ENCODE data around the gene MSI2.
A peak's percentile ranks its signal among the peaks of the same experiment; 100 is the strongest.

Gene MSI2

DNA sequence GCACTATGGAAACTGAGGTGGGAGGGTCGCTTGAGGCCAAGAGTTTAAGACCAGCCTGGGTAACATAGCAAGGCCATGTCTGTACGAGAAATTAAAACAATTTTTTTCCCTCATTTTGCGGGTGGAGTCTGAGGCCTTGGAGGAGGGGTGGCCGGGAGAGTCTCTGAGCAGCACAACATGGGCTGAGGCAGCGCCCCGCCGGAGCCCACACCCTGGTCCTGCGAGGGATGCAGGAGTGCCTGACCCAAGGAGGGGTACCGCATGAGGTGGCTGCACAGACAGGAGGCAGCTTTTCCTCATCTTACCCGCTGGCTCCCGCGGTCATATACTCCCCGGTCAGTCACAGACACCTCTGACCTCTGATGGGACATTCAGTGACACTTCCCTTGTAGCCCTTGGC lies 67.7 kb downstream of the MSI2 start:
- no peak for DNase-seq

DNA sequence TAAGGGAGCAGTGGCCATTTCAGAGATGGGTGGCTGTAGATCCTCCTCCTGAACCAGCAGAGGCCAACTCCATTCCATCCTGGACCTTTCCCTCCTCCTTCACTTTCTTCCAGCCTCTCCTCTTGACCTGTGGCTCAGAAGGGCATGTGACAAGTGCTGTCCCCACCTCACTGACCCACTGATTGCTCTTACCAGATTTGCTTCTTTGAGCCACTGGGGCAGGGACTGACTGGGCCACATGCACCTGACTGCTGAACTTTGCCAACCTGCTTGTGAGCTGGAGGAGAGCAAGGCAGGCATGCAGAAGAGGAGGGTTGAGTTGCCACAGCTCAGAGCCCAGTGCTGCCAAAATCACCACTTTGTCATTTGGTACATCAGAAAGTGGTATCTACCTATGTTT lies 68.3 kb downstream of the MSI2 start:
- no peak for DNase-seq

DNA sequence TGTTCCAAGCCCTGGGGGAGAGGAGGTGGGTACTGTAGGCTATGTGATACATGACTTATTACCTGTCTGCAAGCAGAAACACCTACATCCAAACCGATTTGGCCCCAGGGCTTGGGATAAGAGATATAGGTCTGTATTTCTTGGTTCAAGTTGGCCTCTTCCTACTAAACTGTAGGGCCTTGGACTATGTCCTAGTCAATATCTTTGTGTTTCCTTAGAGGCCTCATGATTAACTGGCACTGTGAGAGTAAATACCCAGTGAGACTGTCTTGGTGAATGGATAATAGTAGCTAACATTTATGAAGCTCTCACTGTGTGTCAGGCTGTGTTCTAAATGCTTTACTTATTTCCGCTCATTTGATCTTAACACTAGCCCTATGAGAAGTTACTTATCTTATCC lies 70.0 kb downstream of the MSI2 start:
- no peak for DNase-seq

DNA sequence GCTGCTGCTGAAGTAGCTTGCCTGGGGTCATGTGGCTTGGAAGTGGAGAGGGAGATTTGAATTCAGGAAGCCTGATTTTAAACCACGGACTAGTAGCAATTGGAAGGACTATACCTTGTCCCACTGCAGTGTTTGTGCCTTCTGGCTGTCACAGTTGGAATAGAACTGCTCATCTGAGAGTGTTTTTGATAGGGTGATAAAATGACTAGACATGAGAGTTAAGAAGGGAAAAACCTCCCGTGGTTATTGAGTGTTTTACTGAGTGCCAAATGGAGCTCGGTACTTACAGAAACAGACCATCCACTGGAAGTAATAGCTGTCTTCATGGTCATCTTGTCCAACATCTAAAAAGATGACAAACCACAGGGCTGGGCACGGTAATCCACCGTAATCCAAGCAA lies 70.4 kb downstream of the MSI2 start:
- no peak for DNase-seq

DNA sequence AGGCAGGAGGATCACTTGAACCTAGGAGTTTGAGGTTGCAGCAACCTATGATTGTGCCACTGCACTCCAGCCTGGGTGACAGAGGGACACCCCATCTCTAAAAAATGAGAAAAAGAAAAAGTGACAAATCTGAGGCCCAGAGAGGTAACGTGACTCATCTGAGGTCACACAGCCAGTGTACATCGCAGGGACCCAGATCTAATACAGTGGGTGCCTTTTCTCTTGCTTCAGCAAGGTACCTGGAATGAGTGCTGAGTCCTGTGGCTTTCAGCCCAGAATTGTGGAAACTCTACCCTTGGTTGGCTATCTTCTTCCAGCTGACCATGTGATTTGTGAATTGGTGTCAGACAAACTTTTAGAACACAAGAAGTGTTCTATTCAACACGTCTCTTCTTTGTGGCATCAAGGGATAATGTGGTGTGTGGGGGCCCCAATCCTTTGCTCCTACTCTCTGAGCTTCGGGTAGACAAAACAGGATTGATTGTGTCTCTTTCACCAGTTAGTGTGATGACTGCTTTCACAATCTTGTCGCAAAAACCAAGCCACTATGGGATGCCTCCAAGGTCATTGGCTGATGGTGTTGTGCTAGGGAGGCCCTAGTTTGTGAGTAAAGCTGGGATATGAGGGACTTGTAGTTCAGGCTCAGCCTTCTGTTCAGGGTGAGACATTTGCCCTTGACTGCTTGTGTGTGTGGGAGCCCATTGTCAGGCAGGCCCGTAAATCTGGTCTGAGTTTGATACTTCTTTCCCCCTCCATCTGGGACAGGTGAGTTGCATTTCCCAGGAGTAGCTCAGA lies 71.0 kb downstream of the MSI2 start:
- DNase-seq = no peak

DNA sequence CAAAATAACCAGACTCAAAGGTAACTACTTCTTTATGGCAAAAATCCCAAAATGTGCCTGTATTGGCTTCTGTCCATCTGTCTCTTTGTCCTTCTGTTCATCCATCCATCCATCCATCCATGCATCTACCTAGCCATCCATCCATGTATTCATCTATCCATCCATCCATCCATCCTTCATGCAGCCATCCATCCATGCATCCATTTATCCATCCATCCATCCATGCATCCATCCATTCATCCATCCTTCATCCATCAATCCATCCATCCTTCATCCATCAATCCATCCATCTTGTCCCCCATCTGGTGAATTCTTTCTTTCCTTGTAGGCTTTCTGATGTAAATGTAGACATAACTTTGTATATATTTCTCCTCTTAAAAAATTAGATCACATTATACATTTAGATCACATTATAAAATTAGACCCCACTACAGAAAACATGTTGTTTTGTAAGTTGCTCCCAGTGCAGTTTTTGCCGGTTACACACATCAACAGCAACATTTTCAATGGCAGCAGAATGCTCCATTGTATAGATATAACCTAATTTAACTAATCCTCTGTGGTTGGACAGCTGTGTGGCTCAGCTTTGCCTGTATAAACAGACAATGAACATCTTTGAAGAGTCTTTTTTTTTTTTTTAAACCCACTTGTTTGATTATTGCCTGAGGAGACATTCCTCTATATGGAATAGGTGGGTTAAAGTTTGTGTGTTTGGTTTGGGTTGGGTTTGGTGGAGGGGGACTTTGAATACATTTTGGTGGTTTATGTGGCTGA lies 72.0 kb downstream of the MSI2 start:
- DNase-seq = no peak

DNA sequence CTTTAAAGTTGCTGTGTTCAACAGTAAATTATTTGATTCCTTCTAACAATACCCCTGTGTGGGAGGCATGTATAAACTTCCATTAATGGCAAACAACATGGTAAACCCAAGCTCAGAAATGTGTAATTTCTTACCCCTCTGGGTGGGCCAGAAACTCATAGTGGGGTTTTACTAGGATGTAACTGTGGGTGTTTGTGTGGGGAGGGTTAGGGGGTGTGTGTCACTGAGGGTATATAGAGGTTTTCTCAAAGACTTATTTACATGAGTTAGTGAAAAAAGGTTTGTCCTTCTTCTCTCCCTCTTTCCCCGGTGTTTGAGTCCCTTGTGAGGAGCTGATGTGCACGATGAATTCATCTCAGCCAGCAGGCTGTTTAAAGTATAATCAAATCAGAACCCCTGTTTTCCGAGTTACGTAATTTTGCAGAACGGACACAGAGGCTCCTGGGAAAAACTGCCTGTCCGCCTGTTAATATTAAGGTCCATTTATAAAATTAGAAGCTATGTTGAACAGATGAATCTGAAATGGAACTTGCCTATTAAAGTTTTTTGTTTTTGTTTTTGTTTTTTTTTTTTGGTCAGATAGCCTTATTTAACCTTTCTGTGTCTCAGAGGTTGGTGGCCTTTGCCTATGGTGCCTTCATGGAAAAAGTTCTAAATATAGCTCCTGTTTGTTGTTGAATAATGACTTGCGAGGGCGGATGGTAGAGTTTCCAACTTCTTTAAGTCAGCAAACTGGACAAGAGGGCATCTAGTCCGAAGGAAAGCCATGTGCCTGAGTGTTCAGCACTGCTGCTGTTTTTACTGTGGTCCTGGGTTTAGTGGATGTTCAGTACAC lies 73.3 kb downstream of the MSI2 start:
- DNase-seq = no peak

DNA sequence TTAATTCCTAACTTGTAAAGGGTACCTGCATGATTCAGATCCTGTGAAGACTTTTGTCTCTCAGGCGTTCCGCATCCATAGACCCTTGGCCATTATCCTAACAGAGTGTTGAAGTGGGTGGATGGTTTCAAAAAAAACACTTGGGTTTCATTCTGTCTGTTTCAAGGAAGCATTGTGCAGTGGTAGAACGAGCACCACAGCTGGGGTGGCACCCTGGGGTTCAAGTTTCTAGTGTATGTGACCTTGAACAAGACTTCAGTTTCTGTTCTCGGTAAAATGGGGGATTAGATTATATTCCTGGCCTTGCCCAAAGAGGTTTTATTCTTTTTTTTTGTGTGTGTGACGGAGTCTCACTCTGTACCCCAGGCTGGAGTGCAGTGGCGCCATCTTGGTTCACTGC lies 74.3 kb downstream of the MSI2 start:
- no peak for DNase-seq

DNA sequence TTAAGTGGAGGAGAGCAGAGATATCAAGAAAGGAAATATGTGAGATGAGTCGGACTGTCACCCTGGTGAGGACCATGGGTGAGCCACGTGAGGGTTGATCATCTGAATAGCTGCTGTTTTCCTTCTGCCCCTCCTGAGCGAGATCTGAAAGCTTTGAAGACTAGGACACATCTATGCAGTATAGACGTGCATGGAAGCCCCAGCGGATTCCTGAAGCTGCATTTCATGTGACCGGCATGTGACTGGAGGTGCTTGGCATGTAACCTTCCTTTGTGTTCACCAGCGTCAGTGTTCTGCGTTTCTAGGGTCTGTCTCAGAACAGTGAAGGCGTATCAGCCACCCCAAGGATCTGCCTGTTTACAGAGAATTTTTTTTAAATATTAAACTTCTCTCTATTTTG lies 75.1 kb downstream of the MSI2 start:
- no peak for DNase-seq

DNA sequence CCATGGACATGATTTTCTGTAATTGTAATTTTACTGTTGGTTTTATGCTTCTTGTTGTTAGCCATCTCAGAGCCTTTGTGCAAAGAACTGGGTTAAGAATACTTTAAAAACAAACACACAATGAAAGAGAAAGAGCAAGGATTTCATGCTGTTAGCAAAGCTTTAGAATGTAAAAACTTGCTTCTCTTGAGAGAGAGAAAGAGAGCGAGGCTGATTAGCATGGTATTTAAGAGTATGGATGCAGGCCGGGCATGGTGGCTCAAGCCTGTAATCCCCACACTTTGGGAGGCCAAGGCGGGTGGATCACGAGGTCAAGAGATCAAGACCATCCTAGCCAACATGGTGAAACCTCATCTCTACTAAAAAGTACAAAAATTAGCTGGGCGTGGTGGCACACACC lies 76.2 kb downstream of the MSI2 start:
- DNase-seq = no peak

DNA sequence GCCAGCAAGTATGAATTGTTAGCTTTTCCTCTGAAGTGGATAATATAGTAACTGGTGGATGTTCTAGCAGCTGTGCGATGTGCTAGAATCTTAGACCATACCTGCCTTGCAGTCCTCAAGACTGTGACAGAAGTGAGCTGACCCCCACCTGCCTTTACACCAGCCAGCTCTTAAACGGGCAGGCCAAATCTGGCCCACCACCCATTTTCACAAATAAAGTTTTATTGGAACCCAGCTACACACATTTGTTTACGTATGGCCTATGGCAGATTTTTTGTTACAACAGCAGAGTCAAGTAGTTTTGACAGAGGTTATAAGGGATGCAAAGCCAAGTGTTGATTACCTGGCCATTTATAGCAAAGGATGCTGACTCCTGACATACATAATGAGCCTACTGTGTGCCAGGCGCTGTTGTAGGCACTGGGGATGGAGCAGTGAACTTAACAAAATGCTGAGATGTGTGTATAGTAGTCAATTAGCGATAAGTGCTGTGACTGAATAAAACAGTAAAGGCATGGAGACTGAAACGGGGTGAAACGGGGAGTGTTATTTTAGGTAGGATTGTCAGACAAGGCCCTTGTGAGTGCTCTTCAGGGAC lies 79.0 kb downstream of the MSI2 start:
- no peak for DNase-seq

DNA sequence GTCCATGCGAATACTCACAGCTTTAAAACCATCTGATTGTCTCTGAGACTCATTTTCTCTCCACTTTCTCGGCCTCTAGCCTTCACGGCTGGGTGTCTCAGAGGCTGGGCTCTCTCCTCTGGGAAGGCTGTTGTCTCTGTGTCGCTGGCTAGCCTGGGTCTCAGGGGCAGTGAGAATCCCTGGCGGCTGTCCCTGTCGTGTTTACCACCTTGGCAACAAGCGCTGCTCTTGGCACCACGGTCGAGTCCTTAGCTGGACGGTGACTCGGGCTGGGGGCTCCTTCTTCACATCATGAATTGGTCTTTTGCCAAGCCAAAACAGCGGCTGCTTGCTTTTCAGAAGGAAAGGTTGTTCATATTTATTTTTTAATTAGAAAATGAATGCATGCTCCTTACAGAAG lies 81.1 kb downstream of the MSI2 start:
- no peak for DNase-seq

DNA sequence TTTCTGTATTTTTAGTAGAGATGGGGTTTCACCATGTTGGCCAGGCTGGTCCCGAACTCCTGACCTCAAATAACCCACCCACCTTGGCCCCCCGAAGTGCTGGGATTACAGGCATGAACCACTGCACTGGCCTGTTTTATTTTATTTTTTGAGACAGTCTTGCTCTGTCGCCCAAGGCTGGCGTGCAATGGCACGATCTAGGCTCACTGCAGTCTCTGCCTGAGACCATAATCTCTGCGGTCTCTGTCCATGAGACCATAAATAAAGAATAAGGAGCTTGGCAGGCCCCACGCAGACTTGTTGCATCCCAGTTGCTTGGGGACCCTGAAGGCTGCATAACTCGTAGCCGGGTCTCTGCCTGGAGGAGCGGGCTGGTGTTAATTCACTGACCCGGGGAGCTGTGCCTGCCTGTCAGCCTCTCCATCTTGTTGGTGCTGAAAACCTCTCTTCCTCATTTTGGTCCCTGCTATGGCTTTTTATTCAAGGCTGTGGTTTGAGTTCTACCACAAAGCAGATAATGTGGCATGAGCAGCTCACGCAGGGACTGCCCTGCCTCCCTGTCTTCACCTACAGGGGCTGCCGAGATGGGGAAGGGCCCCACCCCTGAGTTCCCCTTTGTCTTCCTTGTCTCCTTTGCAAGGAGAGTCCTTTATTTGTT lies 82.1 kb downstream of the MSI2 start:
- peak in 1 of 2 donors; percentile 13 for DNase-seq

DNA sequence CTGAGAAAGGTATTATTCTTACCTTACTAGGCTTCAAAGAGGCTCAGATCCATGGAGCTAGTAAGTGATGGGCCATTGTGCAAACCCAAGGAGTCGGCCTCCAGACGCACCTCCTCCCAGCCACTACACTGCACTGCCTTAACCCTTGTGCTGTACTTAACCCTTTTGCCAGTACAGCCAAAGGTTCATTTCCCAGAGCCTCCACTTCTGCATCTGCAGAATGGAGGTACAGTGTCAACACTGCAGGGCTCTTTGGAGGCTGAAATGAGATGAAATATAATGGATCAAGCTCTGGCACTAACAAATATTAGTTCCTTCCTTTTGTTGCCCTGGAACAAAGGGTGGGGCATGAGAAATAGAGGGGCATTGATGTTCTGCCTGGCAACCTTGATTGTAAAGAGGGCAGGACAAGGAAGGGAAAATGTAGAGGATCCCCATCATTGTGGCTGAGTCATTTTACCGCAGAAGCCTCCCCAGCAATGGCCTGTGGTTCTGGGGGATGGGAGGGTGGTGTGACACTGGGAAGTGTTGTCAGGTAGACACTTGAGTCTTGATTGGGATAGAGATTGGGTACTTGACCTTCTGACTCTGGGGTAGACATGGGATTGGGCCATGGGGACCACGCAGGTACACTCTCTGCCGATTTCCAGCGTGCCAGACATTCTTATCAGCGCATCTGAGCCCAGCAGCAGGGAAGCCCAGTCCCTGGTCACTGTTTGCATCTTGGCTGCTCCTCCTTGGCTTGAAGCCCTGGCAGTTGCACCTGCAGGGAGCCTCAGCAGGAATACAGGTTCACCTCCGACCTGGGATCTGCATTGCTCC lies 84.0 kb downstream of the MSI2 start:
- no peak for DNase-seq

DNA sequence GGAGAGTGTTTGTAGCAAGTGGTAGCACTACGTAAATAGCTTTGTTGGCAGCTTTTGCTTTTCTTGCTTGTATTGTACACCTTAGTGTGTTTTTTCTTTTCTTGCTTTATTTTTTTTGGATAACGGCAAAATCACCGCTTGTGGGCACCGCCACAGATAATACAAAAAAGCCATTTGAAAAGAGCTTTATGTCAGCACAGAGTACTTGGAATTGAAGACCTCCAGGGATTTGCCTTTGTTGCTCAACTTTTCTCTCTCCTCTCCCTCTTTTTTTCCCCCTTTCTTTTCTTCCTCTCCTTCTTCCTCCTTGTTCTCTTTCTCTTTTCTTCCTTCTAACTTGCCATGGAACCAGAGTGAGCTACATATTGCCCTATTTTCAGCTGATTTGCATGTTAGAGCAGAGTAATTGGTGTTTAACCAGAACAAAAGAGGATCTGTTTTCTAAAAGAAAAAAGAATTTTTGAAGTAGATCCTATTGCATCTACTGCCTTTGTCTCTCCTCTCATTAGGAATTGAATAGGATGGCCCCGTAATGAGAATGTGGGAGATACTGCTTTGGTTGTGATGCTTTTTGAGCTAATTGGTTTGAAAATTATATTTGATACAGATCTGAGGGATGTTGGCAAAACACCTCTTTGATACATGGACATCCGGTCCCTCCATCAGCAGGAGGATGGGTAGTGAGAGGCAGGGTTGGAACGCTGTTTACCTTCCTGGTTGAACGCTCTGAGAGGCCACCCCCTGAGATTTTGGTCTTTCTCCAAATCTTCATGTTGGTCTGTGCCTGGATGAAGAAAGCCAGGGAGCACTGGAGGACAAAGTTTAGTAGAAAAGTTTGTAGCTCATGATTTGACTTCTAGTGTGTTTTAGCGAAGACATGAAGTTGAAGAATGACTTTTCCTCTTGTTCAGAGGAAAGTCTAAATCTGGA lies 85.6 kb downstream of the MSI2 start:
- no peak for DNase-seq

DNA sequence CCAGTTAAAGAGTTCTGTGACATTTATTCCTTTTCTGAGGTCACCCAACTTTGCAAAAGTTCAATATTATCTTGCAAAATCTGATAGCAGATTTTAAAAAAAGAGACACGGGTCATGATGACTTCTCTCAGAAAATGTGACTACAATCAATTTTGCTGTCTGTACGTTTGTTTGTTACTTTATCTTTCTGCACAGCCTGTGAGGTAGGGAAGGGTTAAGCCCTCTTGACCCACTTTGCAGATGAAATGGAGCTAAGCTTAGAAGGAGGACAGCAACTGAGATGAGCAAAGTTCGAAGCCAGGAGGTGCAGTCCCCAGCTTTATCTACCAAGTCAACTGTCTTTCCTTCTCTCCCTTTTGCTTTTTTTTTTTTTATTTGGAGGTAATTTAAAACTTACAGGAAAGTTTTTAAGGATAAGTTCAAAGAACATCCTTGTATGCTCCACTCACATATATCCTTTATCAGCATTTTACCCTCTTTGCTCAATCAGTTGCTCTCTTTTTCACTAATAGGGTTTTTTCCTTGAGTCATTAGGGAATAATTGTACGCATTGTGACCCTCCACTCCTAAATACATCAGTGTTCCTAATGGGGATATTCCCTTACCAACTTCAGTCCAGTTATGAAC lies 86.8 kb downstream of the MSI2 start:
- DNase-seq = no peak

DNA sequence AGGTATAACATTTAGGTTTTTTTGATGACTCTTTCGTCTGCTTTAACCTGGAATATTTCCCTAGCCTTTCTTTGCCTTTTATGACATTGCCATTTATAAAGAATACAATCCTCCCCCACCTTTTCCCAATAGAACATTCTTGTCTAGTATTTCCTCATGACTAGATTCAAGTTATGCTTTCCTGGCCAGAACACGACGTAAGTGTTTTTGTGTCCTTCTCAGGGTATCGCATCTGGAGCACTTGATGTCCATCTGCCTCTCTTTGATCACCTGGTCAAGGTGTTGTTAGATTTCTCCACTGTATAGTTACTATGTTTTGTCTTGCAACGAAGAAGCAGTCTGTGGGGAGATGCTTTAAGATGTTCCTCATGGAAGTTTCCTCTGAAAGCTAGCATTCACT lies 87.4 kb downstream of the MSI2 start:
- DNase-seq = no peak

DNA sequence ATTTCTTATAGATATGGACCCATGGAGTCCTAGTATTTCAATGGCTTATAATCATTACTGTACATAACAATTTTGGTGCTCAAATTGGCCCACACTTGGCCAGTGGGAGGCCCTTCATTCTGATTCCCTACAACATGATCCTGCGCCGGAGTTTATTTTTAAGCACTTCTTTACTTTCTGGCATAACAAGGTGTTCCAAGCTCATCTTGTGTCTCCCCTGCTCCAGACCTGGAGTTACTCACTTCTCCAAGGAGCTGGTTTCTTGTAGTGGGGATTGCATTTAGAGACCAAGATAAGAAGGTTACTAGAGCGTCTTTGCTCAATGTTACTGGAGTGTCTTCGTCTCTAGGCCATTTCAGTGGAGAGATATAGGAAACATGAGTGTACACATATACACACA lies 87.9 kb downstream of the MSI2 start:
- no peak for DNase-seq

DNA sequence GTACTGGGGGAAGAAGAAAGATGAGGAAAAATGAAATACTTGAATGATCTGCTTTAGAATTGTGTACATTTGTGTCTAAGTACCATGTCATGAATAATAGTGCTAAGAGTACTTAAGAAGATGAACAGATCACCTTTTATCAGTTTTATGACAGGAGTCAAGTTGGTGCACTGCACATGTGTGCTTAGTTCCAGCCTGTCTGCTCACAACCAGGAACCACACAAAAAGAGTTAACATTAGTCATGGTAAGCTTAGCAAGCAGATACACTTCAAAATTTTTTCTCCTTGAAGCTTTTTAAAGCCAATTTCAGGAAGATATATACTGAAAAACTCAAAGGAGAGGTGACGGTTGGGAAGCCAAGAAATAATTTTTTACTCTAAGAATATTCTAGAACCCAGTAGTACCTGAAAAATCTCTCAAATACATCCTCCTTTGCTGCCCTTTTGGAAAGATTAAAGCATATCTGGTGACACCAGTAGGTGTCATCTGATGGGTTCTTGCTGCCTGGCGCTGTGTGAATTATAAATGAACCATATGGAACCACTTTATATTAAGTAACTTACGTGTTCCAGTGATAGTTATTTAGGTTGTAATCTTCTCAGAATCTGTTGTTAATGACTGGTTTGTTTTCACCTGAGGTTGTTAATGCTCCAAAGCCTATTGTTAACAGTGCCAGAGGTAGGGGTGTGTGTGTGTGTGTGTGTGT lies 93.4 kb downstream of the MSI2 start:
- DNase-seq = no peak

All from CD4-positive, alpha-beta T cell treated with Interleukin-4 for 1 hour (primary cell).